Suppressor macrophage (primary cell): ENCODE measurements around the gene GNAI1.
"Not testable (repeated sequence)": the region's sequence is repeated elsewhere in the genome, so short reads cannot be mapped to it uniquely, and the experiment has no call there.

ENCODE experiments used
- DNase-seq, 4 experiments: peaks; one replicate each; pipeline ENCODE4 v3.0.0-alpha.2; 2020 to 2022

GNAI1 gene

DNA sequence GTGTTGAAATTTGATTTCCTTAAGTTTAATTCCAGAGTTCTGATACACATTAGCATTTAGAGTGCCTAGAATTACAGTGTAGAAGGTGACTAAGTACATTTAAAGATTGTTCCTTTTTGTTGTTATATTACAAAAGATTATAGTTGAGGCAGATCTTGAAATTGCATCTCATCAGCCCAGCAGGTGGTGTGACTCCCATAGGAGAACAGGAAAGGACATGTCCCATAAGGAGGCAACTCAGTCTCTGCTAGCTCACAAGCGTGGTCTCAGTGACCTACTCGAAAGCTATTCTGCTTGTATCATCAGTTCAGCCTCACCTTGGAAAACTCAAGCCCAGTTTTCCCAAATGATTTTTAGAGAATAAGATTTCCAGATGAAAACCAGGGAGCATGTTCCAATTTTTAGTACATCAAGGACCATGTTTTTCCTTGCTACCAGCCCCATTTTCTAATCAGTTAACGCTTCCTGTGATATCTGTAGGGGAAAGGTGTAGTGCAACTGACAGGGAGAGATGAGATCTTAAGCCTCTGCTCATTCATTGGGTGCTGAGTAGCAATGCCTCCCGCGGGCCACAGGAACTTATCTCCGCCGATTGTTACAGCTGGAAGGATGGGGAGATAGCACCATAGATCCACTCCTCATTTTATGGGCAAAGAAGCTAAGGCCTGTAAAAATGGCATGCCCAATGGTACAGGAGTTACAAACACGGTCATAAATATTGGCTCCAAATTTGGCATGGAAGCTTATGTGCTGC lies 1.1 kb upstream of the GNAI1 start:
- no peak for DNase-seq

GRCh38 chr7:80134115-80134535 lies 506 bp upstream of the GNAI1 start:
- no peak for DNase-seq

DNA sequence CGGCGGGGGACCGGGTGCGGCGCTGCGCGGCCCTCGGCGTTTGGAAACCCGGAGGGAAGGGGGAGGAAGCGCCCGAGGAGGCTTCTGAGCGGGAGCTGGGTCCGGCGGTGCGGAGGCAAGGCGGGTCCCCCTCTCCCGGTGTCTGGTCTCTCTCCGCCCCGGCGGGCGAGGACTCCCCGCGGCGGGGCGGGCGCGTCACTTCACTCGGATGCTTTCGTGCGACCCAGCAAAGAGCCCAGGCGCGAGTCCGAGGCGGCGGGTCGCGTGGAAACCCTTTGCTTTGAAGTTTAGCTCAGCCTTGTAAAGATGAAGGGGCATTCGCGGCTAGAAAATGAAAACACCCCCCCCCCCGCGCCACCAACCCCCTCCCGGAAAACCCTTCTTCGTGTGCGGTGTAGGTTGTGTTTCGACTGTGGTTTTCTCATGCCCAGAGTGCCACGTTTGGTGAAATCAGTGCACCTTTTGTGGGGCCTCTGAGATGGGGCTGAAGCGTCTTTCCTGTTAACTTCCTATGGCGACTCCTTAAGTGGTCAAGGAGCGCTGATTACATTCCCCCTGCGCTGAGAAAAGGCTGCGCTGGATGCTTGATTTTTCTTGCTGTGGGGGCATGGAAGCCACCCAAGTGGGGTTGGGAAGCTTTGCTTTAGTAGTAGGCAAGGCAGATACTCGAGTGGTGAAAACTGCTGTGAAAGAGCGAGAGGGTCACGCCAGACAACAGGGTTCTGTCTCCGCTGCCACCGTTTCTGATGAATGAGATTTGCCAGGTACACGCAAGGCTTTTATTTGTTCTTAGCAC lies 876 bp downstream of the GNAI1 start:
- DNase-seq = peak in 3 of 4 experiments; percentile 13 to 50 (median 20)

- DNase-seq = peak in 2 of 4 experiments; percentile 5 to 14
Observed at GRCh38 chr7:80136261-80137055, 1.8 kb downstream of the GNAI1 start.

GRCh38 chr7:80137410-80137809 lies 2.8 kb downstream of the GNAI1 start:
- no peak for DNase-seq

- DNase-seq = no peak
Observed at GRCh38 chr7:80139236-80139635, 4.6 kb downstream of the GNAI1 start.

GRCh38 chr7:80140388-80140787 lies 5.8 kb downstream of the GNAI1 start:
- DNase-seq = no peak

DNA sequence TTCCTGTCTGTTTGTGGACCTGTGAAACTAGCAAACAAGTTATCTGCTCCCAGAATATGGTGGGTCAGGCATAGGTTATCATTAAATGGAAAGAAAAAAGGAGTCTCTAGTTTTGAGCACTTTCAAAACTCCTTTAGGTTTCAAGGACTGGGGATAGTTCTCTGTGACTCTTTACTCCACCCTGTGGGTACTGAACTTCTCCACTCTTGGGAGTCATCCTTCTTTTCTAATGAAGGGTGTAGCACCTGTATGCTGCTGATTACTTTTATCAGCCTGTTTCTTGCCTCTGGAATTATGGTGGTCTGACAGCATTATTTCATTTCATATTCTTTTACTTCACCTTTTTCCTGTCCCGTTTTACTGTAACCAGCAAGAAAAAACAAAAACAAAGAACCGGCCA lies 6.7 kb downstream of the GNAI1 start:
- no peak for DNase-seq

DNA sequence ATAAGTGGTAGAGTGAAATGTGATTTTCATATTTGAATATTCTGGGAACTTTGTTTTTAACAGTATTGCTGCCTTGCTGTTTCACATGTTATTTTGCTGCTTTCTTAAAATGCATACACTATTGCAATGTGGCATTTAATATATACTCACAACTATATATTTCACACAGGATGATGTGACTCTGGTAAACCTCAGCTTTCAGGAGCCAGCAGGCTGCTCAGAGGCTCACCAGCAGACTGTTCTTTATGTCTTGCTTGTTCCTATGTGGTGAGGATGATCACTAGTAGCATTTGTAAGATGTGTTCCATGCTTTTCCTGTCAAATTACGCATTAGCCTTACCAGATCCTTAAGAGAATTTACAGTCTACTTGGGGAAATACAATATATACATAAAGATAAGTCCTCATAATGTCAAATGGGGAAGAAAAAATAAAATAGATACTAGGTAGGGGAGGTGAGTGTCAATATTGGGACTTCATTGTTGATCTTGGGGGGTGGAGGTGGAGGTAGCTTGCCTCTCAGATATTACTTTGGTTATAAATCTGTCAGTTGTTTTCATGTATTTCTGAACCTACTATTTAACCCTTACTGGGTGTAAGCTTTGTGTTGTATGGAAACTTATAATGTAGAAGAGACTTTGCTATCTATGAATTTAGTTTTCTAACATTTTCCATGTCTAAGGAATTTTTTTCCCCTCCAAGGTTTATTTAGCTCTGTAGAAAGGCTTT lies 8.4 kb downstream of the GNAI1 start:
- DNase-seq = no peak

- DNase-seq = no peak
Observed at GRCh38 chr7:80145780-80146422, 11.3 kb downstream of the GNAI1 start.

- DNase-seq = no peak
Observed at GRCh38 chr7:80146545-80147182, 12.0 kb downstream of the GNAI1 start.

DNA sequence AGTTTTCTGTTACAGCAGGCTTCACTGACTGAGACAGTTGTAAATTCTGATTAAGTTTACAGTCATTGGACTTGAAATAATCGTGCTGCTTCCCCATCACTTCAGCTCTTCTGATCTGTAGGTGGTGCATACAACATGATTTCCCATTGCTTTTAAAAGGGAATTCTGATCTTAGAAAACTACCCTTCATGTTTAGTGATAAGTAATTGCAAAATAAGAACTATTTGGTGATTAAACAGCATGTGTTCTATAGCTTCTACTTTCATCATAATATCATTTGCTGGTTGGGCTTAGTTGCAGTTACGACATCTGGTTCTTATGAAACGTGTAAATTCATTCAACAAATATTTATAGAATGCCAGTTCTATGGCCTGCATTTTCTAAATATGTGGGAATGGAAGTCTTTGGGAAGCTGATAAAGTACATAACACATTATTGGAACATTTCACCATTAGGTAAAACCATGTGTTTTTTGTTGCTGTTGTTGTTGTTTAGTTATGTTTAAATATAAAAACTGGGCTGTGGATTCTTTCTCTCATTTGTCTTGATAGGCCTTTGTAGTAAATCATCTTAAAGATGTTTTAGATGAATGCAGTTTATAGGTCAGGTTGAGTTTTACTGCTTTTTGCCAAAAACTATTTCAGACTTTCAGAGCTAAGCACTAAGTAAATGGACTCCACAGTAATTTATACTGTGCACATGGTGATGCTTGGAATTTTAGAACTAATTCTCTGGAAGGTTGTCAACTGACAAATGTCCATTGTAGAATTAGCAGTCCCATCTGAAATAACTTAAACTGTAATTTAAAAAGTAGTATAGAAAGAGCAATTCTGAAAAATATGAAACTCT lies 13.1 kb downstream of the GNAI1 start:
- DNase-seq = peak in 2 of 4 experiments; percentile 43 to 51

DNA sequence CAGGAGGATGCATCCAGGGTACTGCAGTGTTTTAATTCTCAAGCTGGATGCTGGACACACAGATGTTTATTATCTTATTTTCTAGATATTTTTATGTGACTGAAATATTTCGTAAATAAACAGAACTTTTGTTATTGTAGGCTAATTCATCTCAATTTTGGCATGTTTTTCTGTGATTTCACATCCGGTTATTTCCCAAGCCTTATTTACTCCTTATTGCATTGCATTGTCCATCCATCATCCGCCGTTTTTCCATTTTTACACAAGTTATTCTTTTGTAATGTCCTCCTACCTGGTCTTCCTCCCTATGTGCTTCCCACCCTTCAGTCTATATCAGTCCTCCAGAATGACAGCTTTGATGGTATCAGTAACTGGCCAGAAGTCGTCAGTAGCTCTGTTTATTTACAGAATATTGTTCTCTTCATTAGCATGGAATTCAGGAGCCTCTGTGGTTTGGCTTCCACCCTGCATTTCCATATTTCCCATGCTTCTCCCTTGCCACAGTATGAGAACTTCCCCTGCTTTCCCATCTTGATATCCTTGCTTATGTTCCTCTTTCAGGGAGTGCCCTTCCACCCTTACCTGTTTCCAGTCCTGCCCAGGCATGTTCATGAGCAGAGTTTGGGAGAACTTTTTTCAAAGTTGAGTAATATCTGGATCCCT lies 16.1 kb downstream of the GNAI1 start:
- no peak for DNase-seq

DNA sequence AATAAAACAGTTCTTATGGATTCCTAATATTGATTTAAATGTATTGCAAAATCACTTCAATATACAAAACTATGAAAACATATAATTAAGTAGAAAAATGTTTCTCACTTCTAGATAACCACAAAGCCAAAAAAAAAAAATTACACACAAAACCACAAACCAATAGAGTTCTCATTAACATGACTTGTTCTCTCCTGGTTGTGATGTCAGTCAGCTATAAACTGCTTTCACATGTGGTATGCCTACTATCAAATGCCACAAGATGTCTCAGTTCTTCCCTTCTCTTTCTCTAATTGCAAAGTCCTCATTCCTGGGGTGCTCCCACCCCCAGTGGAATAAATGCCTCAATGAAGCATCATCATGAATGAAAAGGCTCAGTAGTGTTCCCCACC lies 16.6 kb downstream of the GNAI1 start:
- DNase-seq = peak in 1 of 4 experiments; percentile 19

- no peak for DNase-seq
Observed at GRCh38 chr7:80153446-80153845, 18.8 kb downstream of the GNAI1 start.

- DNase-seq = no peak
Observed at GRCh38 chr7:80154656-80155333, 20.2 kb downstream of the GNAI1 start.

GRCh38 chr7:80155374-80155773 lies 20.7 kb downstream of the GNAI1 start:
- no peak for DNase-seq

DNA sequence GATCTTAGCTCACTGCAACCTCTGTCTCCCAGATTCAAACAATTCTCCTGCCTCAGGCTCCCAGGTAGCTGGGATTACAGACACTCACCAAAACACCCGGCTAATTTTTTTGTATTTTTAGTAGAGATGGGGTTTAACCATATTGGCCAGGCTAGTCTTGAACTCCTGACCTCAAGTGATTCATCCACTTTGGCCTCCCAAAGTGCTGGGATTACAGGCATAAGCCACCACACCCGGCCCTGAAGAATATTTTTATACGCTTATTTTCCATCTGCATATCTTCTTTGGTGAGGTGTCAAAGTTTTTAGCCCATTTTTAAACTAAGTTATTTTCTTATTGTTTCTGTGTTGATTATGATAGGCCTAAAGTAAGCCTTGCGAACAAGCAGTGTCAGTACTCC lies 23.1 kb downstream of the GNAI1 start:
- DNase-seq = not testable (repeated sequence)

DNA sequence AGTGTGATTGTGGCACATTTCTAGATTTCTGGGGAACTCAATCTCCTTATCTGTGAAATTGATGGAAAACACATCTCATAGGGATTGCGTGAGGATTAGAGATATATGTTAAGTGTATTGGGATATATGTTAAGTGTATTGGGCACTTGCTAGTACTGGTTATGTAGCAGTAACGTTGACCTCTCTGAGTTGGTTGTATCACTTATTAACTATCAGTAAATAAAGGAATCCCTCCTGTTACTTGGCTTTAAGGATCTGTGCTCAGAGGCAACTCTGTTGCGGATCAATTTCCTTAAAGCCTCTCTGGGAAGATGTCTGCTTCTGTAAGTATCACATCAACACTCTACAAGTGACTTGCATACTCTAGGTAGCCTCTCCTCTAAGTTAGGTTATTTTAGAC lies 25.2 kb downstream of the GNAI1 start:
- no peak for DNase-seq
